ENCODE measurements around the gene NMNAT2.

The NMNAT2 gene

GRCh38 chr1:183328371-183328770 lies 89.8 kb downstream of the NMNAT2 start:
- H3K9ac ChIP-seq (ENCODE audit: low read depth, low read length), result no peak overlapping the region
- no peaks in the 10 kb centered on the region for H3K36me3 ChIP-seq (ENCODE audit: insufficient read depth, low read length)

DNA sequence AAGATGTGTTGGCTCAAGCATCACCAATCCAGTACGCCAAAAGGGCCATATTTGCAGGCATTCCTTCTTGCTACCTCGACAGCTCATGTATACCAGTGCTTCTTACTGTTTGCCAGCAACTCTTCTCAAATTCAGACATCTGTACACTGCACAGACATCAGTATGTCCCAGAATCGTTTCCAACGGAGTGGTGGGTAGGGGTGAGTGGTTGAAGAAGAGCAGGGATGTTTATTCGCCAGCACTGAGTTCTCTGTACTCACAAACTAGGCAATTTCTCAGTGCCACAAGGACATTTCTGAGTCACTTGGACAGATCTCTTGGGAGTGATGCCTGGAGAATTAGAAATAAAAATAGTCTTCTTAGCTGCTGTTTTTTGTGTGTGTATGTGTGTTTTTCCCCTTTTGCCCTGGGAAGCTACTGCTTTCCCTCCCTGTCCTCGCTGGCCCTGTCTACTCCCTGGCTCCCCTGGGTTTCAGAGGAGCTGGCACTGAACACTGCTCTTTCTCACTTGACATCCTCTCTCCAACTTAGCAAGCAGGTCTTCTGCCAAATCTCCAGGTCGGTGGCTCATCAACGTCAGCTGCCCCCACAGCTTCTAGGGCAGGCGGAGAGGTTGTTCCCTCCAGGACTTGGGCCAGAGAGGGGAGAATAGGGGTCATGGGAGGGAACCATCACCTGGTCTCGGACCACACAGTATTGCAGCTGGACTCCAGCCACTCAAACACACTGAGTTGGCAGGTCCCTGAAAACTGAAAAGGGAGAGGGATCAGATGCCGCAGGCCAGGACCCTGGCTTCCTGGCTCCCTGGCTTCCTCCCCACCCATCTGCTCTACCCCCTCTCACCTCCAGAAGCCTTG lies 90.5 kb downstream of the NMNAT2 start:
- no peaks in the 10 kb centered on the region for H3K36me3 ChIP-seq (ENCODE audit: insufficient read depth, low read length)
- peaks cover 41% of the 10 kb centered on the region for H3K4me1 ChIP-seq (ENCODE audit: insufficient read depth, low read length)
- no peak overlapping the region for H3K9ac ChIP-seq (ENCODE audit: low read depth, low read length)
- H3K9me3 ChIP-seq (ENCODE audit: control insufficient read depth, insufficient read depth, low read length), result no peaks in the 10 kb centered on the region

More at GRCh38 chr1:183328371-183328770, 89.8 kb downstream of the NMNAT2 start:
- H3K9me3 ChIP-seq (ENCODE audit: control insufficient read depth, insufficient read depth, low read length), result no peaks in the 10 kb centered on the region
- peaks cover 39% of the 10 kb centered on the region for H3K4me1 ChIP-seq (ENCODE audit: insufficient read depth, low read length)

GRCh38 chr1:183323849-183324683 lies 94.1 kb downstream of the NMNAT2 start:
- Histone ChIP-seq H3K9ac (ENCODE audit: low read depth, low read length) (no peak overlapping the region), H3K36me3 (ENCODE audit: insufficient read depth, low read length) (no peaks in the 10 kb centered on the region), H3K9me3 (ENCODE audit: control insufficient read depth, insufficient read depth, low read length) (no peaks in the 10 kb centered on the region), H3K4me1 (ENCODE audit: insufficient read depth, low read length) (peaks cover 28% of the 10 kb centered on the region)

DNA sequence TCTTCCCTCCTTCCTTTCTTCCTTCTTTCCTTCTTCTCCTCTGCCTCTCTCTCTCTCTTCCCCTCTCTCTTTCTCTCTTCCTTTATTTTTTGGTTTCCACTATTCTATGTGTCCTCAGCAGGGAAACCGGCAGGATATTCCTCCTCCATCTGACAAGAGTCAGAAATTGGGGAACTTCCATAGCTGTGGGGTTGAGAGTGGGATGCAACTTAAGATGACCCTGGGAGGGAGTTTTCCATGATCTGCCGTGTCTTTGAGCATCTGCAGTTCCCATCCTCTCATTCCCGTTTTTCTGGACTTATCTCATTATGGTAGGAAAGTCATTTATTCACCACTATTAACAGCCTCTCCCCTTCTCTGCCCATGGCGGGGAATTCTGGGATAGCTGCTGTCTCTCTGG lies 98.6 kb downstream of the NMNAT2 start:
- no peaks in the 10 kb centered on the region for H3K36me3 ChIP-seq (ENCODE audit: insufficient read depth, low read length)
- H3K9ac ChIP-seq (ENCODE audit: low read depth, low read length), result no peak overlapping the region
- no peaks in the 10 kb centered on the region for H3K9me3 ChIP-seq (ENCODE audit: control insufficient read depth, insufficient read depth, low read length)
- peaks cover 36% of the 10 kb centered on the region for H3K4me1 ChIP-seq (ENCODE audit: insufficient read depth, low read length)

GRCh38 chr1:183319051-183319450 lies 99.1 kb downstream of the NMNAT2 start:
- Histone ChIP-seq H3K36me3 (ENCODE audit: insufficient read depth, low read length) (no peaks in the 10 kb centered on the region), H3K9ac (ENCODE audit: low read depth, low read length) (no peak overlapping the region), H3K9me3 (ENCODE audit: control insufficient read depth, insufficient read depth, low read length) (no peaks in the 10 kb centered on the region), H3K4me1 (ENCODE audit: insufficient read depth, low read length) (peaks cover 31% of the 10 kb centered on the region)

DNA sequence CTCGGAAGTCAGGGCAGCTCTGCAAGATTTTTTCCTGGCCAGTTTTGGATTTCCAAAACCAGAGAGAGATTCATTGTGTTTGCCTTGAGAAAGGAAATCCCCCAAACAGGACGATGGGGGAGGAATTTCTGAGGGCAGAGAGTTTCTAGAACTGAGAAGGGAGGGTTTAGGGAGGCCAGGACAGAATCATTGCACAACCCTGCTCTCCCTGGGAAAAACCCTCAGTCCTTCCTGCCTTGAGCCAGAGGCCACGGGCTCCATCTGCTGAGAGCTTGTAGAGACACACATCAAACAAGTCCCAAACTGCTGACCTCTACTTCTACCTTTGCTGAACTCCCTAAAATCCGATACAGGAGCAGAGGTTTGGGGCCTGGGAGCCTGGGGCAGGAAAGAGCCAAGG lies 99.7 kb downstream of the NMNAT2 start:
- Histone ChIP-seq H3K9me3 (ENCODE audit: control insufficient read depth, insufficient read depth, low read length) (no peaks in the 10 kb centered on the region), H3K36me3 (ENCODE audit: insufficient read depth, low read length) (no peaks in the 10 kb centered on the region), H3K9ac (ENCODE audit: low read depth, low read length) (no peak overlapping the region), H3K4me1 (ENCODE audit: insufficient read depth, low read length) (peaks cover 24% of the 10 kb centered on the region)

- peaks cover 25% of the 10 kb centered on the region for H3K4me1 ChIP-seq (ENCODE audit: insufficient read depth, low read length)
- no peaks in the 10 kb centered on the region for H3K9me3 ChIP-seq (ENCODE audit: control insufficient read depth, insufficient read depth, low read length)
- H3K36me3 ChIP-seq (ENCODE audit: insufficient read depth, low read length), result no peaks in the 10 kb centered on the region
- no peak overlapping the region for H3K9ac ChIP-seq (ENCODE audit: low read depth, low read length)
Observed at GRCh38 chr1:183315991-183316758, 102.0 kb downstream of the NMNAT2 start.

DNA sequence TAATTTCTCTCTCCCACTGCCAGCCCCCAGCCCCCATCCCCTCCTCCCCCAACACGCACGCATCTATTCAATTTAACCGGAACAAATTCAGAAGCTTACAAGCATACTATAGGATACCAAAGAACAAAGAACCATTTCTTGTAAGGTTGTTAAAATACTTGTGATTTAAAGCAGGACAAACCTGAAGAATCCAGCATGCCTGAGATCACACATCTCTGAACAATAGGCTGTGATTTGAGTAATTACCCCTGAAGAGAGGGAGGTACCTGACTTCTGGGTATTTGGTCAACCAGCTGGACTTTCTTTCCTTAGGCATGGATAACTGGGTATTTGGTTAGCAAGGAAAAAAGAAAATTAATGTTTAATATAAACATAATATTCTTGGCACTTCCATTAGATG lies 105.1 kb downstream of the NMNAT2 start:
- H3K36me3 ChIP-seq (ENCODE audit: insufficient read depth, low read length), result no peaks in the 10 kb centered on the region
- H3K9ac ChIP-seq (ENCODE audit: low read depth, low read length), result no peak overlapping the region
- H3K4me1 ChIP-seq (ENCODE audit: insufficient read depth, low read length), result peaks cover 7% of the 10 kb centered on the region
- no peaks in the 10 kb centered on the region for H3K9me3 ChIP-seq (ENCODE audit: control insufficient read depth, insufficient read depth, low read length)

- H3K36me3 ChIP-seq (ENCODE audit: insufficient read depth, low read length), result no peaks in the 10 kb centered on the region
- no peak overlapping the region for H3K9ac ChIP-seq (ENCODE audit: low read depth, low read length)
- no peaks in the 10 kb centered on the region for H3K9me3 ChIP-seq (ENCODE audit: control insufficient read depth, insufficient read depth, low read length)
- peaks cover 6% of the 10 kb centered on the region; the same call in 1 of the 2 replicates for H3K4me1 ChIP-seq (ENCODE audit: insufficient read depth, low read length)
Observed at GRCh38 chr1:183310753-183311479, 107.3 kb downstream of the NMNAT2 start.

DNA sequence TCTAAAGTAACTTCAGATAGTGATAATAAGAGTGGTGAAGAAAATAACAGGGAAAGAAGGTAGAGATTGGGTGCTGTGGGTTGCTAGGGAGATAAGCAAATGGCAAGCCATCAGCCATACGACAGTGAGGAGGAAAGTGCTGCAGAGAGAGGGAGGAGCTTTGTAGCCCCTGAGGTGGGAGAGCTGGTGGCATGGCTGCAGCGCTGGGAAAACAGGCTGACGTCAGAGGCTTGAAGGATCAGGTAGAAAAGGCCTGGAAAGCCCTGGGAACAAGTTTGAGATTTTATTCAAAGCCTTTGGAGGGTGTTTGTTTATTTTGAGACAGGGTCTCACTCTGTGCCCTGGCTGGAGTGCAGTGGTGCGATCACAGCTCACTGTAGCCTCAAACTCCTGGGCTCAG lies 109.5 kb downstream of the NMNAT2 start:
- Histone ChIP-seq H3K9ac (ENCODE audit: low read depth, low read length) (no peak overlapping the region), H3K36me3 (ENCODE audit: insufficient read depth, low read length) (no peaks in the 10 kb centered on the region), H3K4me1 (ENCODE audit: insufficient read depth, low read length) (peaks cover 21% of the 10 kb centered on the region), H3K9me3 (ENCODE audit: control insufficient read depth, insufficient read depth, low read length) (no peaks in the 10 kb centered on the region)

GRCh38 chr1:183306317-183307042 lies 111.7 kb downstream of the NMNAT2 start:
- no peaks in the 10 kb centered on the region for H3K9me3 ChIP-seq (ENCODE audit: control insufficient read depth, insufficient read depth, low read length)
- no peak overlapping the region for H3K9ac ChIP-seq (ENCODE audit: low read depth, low read length)
- no peaks in the 10 kb centered on the region for H3K36me3 ChIP-seq (ENCODE audit: insufficient read depth, low read length)
- peaks cover 30% of the 10 kb centered on the region for H3K4me1 ChIP-seq (ENCODE audit: insufficient read depth, low read length)

DNA sequence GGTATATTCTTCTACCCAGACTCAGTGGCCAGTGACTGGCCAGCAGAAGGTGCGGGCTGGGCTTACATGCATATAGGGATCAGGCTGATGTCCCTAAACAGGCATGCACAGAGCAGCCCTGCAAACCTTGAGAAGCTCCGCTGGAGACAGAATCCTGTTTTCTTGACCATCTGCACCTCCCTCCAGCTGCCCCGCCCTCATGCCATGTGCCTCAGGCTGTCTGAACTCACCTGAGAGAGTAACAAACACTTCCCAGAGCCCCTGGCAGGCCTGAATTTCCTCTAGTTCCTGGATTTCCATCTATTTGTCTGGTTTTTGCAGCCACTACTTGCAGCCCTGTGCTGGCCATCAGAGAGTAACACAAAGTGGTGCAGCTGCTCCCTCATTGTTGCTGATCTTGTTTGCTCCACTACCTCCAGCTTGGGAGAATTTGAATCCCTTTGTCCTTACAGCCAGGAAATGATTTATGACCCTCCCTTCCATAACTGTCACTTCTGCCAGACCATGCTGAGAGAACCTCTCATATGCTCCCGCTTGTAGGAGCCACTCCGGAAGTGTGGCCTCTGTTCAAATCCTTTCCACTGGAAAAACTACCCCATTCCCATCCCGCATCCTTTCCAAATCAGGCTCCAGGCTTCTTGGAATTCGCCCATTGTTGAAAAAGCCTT lies 113.6 kb downstream of the NMNAT2 start:
- H3K36me3 ChIP-seq (ENCODE audit: insufficient read depth, low read length), result no peaks in the 10 kb centered on the region
- no peak overlapping the region for H3K9ac ChIP-seq (ENCODE audit: low read depth, low read length)
- peaks cover 33% of the 10 kb centered on the region for H3K4me1 ChIP-seq (ENCODE audit: insufficient read depth, low read length)
- H3K9me3 ChIP-seq (ENCODE audit: control insufficient read depth, insufficient read depth, low read length), result no peaks in the 10 kb centered on the region

DNA sequence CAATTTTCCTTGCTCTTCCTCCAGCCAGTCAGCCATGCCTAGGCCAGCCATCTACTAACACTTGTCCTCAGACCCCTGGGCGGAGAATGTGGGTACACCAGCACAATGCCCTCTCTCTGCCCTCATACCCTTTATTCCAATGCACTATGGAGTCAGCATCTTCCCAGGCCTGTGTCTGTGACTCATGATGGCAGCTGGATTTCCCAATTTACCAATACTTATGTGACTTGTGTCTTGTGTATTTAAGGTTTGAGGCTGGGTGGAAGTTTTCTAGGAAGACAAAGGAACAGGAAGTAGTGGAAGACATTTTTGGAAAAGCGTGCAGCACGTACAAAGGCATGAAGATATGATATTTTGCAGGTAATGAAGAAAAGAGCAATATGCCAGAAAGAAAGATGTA lies 114.3 kb downstream of the NMNAT2 start:
- H3K36me3 ChIP-seq (ENCODE audit: insufficient read depth, low read length), result no peaks in the 10 kb centered on the region
- no peaks in the 10 kb centered on the region for H3K9me3 ChIP-seq (ENCODE audit: control insufficient read depth, insufficient read depth, low read length)
- peaks cover 33% of the 10 kb centered on the region for H3K4me1 ChIP-seq (ENCODE audit: insufficient read depth, low read length)
- no peak overlapping the region for H3K9ac ChIP-seq (ENCODE audit: low read depth, low read length)
